ENCODE results near the gene FAM168A.

The FAM168A gene

DNA sequence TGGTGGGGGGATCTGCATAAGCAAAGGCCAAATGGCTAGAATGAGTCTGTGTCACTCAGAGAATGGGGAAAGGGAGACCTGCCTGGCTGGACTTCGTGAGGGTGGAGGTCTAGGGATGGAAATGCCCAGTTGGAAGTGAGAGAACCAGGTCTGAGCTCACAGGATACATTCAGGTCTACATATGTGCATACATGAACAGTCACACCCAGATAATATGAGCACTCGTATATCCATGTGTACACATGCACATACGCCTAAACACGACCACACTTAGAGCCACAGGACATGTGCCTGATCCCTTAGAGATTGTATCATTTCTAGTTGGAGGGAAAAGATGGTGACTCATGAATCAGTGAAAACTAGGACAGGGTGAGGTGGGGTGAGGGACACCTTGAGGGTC, 242.8 kb downstream of the FAM168A start:
- DNase-seq (ENCODE audit: low read depth in 1 of 2, low spot score in 1 of 2) = no peak

DNA sequence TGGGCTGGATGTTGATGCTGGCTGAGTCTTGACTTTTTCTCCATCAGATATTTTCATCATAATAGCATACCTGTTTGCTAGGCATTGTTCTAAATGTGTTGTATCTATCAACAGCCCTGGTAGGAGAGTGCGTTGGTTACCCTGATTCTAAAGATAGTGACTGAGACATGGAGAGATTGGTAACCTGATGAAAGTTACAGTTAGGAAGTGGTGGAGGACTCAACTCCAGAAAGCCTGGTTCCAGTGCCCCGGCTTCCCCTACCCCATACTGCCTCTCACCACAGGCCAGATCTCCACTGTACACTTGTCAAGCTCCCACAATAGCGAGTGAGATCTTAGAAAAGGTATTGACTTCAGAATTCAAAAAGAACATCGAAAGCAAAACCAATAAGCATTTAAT, 244.5 kb downstream of the FAM168A start:
- DNase-seq (ENCODE audit: low read depth in 1 of 2, low spot score in 1 of 2) = no peak

DNA sequence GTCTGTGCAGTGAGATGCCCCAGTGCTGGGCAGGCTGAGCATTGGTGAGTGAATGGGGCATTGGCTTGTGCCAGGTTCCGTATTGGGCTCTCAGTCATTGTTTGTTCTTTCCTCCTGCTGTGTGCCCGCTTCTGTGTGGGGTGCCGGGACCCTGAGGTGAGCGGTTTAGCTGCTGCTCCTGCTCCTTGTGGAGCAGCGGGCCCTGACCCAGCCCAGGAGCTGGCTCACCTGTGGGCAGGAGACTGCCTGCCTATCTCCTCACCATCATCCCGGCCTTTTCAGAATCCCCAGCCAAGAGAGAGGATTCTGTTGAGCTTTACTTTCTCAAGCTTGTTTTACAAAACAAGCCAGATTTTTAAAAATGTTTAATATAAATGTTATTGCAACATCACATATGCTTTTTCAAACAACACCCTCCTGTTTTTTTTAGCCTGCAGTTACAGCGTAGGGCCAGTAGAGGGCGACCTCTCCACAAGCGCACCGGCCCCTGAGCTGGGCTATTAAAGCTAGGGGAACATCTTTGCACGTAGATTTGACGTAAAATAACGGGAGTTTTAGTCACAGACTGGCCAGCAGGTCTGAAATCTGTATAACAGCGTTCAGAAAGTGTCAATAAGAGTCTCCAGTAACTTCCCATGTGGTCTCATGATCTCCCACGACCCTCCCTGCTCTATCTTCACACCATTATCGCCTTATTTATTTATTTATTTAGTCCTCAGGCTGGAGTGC, 246.8 kb downstream of the FAM168A start:
- peak; percentile 27 to 32 for DNase-seq (ENCODE audit: low read depth in 1 of 2, low spot score in 1 of 2)

Measured in stimulated activated CD4-positive, alpha-beta T cell treated with anti-CD3 and anti-CD28 coated beads, Interleukin-15, amount 100 ng/mL, for 1 hour (primary cell).